ENCODE measurements around the gene FIGLA.

The FIGLA gene

DNA sequence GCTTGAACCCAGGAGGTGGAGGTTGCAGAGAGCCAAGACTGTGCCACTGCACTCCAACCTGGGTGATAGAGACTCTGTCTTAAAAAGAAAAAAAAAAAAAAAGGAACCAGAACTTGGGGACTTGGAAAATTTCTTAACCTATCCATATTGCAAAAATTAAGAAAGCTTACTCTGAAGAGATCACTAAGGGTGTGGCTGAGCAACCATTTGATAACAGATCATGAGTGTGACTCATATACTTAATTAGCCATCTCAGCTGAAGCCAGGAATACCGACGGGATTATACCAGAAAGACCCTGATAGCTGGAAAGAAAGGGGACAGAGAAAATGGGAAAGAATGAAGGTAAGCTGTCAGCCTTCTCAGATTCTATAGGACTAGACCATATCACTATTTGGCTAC is 15.3 kb downstream of the FIGLA start:
- no peak overlapping the region for H3K4me2 ChIP-seq (ENCODE audit: low read length)
- TF ChIP-seq, protein P1, sequence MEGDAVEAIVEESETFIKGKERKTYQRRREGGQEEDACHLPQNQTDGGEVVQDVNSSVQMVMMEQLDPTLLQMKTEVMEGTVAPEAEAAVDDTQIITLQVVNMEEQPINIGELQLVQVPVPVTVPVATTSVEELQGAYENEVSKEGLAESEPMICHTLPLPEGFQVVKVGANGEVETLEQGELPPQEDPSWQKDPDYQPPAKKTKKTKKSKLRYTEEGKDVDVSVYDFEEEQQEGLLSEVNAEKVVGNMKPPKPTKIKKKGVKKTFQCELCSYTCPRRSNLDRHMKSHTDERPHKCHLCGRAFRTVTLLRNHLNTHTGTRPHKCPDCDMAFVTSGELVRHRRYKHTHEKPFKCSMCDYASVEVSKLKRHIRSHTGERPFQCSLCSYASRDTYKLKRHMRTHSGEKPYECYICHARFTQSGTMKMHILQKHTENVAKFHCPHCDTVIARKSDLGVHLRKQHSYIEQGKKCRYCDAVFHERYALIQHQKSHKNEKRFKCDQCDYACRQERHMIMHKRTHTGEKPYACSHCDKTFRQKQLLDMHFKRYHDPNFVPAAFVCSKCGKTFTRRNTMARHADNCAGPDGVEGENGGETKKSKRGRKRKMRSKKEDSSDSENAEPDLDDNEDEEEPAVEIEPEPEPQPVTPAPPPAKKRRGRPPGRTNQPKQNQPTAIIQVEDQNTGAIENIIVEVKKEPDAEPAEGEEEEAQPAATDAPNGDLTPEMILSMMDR (IDR thresholded peaks at IDR 0.05; ENCODE audit: low read depth, low read length, poor library complexity, severe bottlenecking), result no peak
- no peak for TF ChIP-seq EZH2phosphoT487 (IDR thresholded peaks at IDR 0.05; ENCODE audit: borderline replicate concordance, low read length)
- no peaks in the 10 kb centered on the region for H3K9me3 ChIP-seq (ENCODE audit: control insufficient read depth, insufficient read depth, low read length)
- H3K4me3 ChIP-seq (ENCODE audit: low read length), result no peak overlapping the region
- H4K20me1 ChIP-seq (ENCODE audit: control insufficient read depth, insufficient read depth, low read depth, low read length), result no peaks in the 10 kb centered on the region
- peaks cover 18% of the 10 kb centered on the region for H3K27me3 ChIP-seq (ENCODE audit: control insufficient read depth, low read length)
- H3K36me3 ChIP-seq (ENCODE audit: control insufficient read depth, low read length), result no peaks in the 10 kb centered on the region
- H3K27ac ChIP-seq (ENCODE audit: low read depth, low read length), result no peak overlapping the region
- H3K79me2 ChIP-seq (ENCODE audit: control insufficient read depth, low read length), result no peaks in the 10 kb centered on the region
- H3K9me2 ChIP-seq (replicated peaks; ENCODE audit: control insufficient read depth, low read length), result no peaks in the 10 kb centered on the region
- H3F3A ChIP-seq (ENCODE audit: control insufficient read depth, insufficient read depth), result no peaks in the 10 kb centered on the region
- no peaks in the 10 kb centered on the region for H3K4me1 ChIP-seq (ENCODE audit: control insufficient read depth, low read length)

DNA sequence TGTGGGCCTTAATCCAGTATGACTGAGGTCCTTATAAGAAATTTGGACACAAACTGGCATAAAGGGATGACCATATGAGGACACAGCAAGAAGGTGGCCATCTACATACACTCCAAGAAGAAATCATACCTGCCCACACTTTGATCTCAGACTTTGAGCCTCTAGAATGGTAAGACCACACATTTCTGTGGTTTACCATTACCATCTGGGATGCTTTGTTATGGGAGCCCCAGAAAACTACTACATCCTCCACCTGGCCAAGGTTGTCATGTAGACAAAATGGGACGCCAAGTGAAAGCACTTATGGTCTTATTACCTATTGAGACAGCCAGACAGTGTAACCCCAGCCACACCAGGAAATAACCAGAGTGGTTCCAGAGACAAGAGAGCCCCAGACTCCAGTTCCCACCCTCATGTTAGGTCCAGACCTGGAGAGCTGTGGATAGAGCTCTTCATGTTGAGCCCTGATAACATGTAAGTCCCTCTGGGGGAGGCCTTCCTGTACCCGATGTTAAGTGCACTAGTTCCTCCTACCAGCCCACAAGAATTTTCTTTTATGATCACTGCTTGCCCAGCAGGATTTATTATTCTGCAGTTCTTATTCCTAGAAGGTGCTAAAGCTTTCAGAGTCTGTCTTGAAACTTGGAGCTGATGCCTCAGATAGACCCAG is 17.8 kb downstream of the FIGLA start:
- Histone ChIP-seq H3K79me2 (ENCODE audit: control insufficient read depth, low read length) (no peaks in the 10 kb centered on the region), H3K4me3 (ENCODE audit: low read length) (no peak overlapping the region), H4K20me1 (ENCODE audit: control insufficient read depth, insufficient read depth, low read depth, low read length) (no peaks in the 10 kb centered on the region), H3K9me2 (replicated peaks; ENCODE audit: control insufficient read depth, low read length) (no peaks in the 10 kb centered on the region), H3K27me3 (ENCODE audit: control insufficient read depth, low read length) (peaks cover 37% of the 10 kb centered on the region), H3K4me1 (ENCODE audit: control insufficient read depth, low read length) (peaks cover 3% of the 10 kb centered on the region), H3K4me2 (ENCODE audit: low read length) (no peak overlapping the region), H3K27ac (ENCODE audit: low read depth, low read length) (no peak overlapping the region), H3K36me3 (ENCODE audit: control insufficient read depth, low read length) (no peaks in the 10 kb centered on the region), H3K9me3 (ENCODE audit: control insufficient read depth, insufficient read depth, low read length) (no peaks in the 10 kb centered on the region), H3F3A (ENCODE audit: control insufficient read depth, insufficient read depth) (no peaks in the 10 kb centered on the region)
- no peak for TF ChIP-seq EZH2phosphoT487 (IDR thresholded peaks at IDR 0.05; ENCODE audit: borderline replicate concordance, low read length)

DNA sequence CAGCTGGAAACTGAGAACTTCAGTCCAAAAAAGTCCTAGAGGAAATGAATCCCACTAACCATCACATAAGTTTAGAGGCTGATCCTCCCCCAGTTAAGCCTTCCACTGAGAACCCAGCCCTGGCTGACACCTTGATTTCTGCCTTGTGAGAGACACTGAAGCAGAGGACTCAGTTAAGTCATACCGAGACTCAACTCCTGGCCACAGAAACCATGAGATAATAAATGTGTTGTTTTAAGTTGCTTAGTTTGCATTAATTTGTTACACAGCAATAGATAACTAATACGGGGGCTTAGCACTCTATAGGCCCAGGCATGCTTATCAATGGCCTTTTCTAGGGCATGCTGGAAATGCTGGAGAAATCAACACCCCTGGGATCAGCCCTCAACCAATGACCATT is 19.0 kb downstream of the FIGLA start:
- no peak overlapping the region for H3K4me2 ChIP-seq (ENCODE audit: low read length)
- TF ChIP-seq, protein P1 (IDR thresholded peaks at IDR 0.05; ENCODE audit: low read depth, low read length, poor library complexity, severe bottlenecking), result no peak
- TF ChIP-seq EZH2phosphoT487 (IDR thresholded peaks at IDR 0.05; ENCODE audit: borderline replicate concordance, low read length), result no peak
- H3K27me3 ChIP-seq (ENCODE audit: control insufficient read depth, low read length), result peaks cover 48% of the 10 kb centered on the region
- H3K36me3 ChIP-seq (ENCODE audit: control insufficient read depth, low read length), result no peaks in the 10 kb centered on the region
- H3K4me1 ChIP-seq (ENCODE audit: control insufficient read depth, low read length), result peaks cover 12% of the 10 kb centered on the region
- H3K4me3 ChIP-seq (ENCODE audit: low read length), result no peak overlapping the region
- H4K20me1 ChIP-seq (ENCODE audit: control insufficient read depth, insufficient read depth, low read depth, low read length), result no peaks in the 10 kb centered on the region
- no peak overlapping the region for H3K27ac ChIP-seq (ENCODE audit: low read depth, low read length)
- no peaks in the 10 kb centered on the region for H3F3A ChIP-seq (ENCODE audit: control insufficient read depth, insufficient read depth)
- no peaks in the 10 kb centered on the region for H3K9me3 ChIP-seq (ENCODE audit: control insufficient read depth, insufficient read depth, low read length)
- H3K9me2 ChIP-seq (replicated peaks; ENCODE audit: control insufficient read depth, low read length), result no peaks in the 10 kb centered on the region
- H3K79me2 ChIP-seq (ENCODE audit: control insufficient read depth, low read length), result no peaks in the 10 kb centered on the region; the same call in 1 of the 2 replicates

DNA sequence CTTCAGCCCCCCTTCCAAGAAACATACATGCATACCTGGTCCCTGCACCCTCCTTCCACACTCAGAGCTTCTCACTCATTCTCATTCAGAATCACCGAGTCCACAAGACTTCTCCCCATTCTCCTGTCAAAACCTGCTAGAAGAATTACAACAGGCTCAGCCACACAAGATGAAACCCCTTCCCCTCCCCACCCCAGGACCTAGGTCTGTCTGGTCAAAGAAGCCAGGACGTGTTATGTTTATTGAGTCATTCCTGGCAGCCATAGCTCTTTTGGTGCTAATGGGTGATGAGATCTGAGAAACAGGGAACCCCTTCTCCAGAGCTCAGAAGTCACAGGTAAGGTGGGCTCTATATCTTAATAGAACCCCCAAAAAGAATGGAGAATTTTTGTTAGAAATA is 21.0 kb downstream of the FIGLA start:
- Histone ChIP-seq H4K20me1 (ENCODE audit: control insufficient read depth, insufficient read depth, low read depth, low read length) (no peaks in the 10 kb centered on the region), H3K36me3 (ENCODE audit: control insufficient read depth, low read length) (no peaks in the 10 kb centered on the region), H3K9me2 (replicated peaks; ENCODE audit: control insufficient read depth, low read length) (no peaks in the 10 kb centered on the region), H3K27ac (ENCODE audit: low read depth, low read length) (no peak overlapping the region), H3K4me1 (ENCODE audit: control insufficient read depth, low read length) (peaks cover 13% of the 10 kb centered on the region), H3K27me3 (ENCODE audit: control insufficient read depth, low read length) (peaks cover 47% of the 10 kb centered on the region), H3K79me2 (ENCODE audit: control insufficient read depth, low read length) (peaks cover 4% of the 10 kb centered on the region; the same call in 1 of the 2 replicates), H3K4me2 (ENCODE audit: low read length) (no peak overlapping the region), H3F3A (ENCODE audit: control insufficient read depth, insufficient read depth) (no peaks in the 10 kb centered on the region), H3K9me3 (ENCODE audit: control insufficient read depth, insufficient read depth, low read length) (no peaks in the 10 kb centered on the region), H3K4me3 (ENCODE audit: low read length) (no peak overlapping the region)
- no peak for TF ChIP-seq EZH2phosphoT487 (IDR thresholded peaks at IDR 0.05; ENCODE audit: borderline replicate concordance, low read length)
- TF ChIP-seq, protein P1 (IDR thresholded peaks at IDR 0.05; ENCODE audit: low read depth, low read length, poor library complexity, severe bottlenecking), result no peak

Data from DOHH2 (cell line).